Measurements from ENCODE around the gene MSH5. TPM values are rescaled to one million over a fixed set of nuclear protein-coding genes. Genes with fewer than 3 reads are reported as not detected.

Gene MSH5
- polyA plus RNA-seq, 3 donors = 0.58 to 31.2 (median 1.9) TPM

DNA sequence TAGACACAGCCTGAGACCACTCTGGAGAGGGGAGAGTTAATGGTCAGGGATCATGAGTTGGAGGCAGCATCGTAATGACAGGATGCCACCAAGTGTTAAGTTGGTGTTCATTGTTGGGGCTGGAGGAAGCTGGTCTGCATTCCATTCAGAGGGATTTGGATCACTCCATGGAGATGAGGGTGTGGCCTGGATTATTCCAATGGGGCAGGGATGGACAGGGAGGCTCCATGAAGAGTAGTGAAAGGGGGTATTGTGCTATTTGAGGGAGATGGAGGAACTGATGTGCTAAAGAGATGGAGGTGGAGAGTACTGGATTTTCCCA, 23.8 kb downstream of the MSH5 start:
- Mint-ChIP-seq H3K4me1 (peaks cover 15% of the 10 kb centered on the region), H3K36me3 (peaks cover 36 to 51% of the 10 kb centered on the region in 2 donors), H3K27ac (peak overlapping the region in 3 of 7 donors; percentile 15 to 26 (median 20)), H3K4me3 (no peak overlapping the region), H3K9me3 (peaks cover 0 to 1% (median 0%) of the 10 kb centered on the region in 7 donors), H3K27me3 (ENCODE audit: low read depth in 3 of 3) (peaks cover 0 to 11% (median 1%) of the 10 kb centered on the region in 3 donors)
- Histone ChIP-seq H3K27me3 (ENCODE audit: control insufficient read depth in 2 of 2, insufficient read depth in 2 of 2, low read length in 2 of 2) (no peaks in the 10 kb centered on the region), H3K36me3 (replicated peaks in 1 of 2; ENCODE audit: control insufficient read depth in 1 of 2, insufficient read depth in 2 of 2, low read length in 2 of 2) (peaks cover 18 to 43% of the 10 kb centered on the region in 2 donors), H3K79me2 (ENCODE audit: insufficient read depth, low read length) (no peaks in the 10 kb centered on the region), H4K20me1 (ENCODE audit: insufficient read depth, low read length) (no peaks in the 10 kb centered on the region), H3K4me2 (replicated peaks; ENCODE audit: extremely low read depth, low read length, poor library complexity, severe bottlenecking) (no peak overlapping the region), H3K9me3 (replicated peaks in 1 of 2; ENCODE audit: control insufficient read depth in 1 of 2, insufficient read depth in 1 of 2, low read length in 2 of 2) (no peaks in the 10 kb centered on the region), H3K9ac (ENCODE audit: insufficient read depth, low read length, poor library complexity, severe bottlenecking) (no peak overlapping the region), H2AFZ (ENCODE audit: insufficient read depth, low read depth, low read length, poor library complexity, severe bottlenecking) (no peak overlapping the region), H3K27ac (ENCODE audit: low read depth in 1 of 2, low read length in 2 of 2) (no peak overlapping the region), H3K4me1 (ENCODE audit: control insufficient read depth in 1 of 2, insufficient read depth in 2 of 2, low read length in 2 of 2) (peaks cover 14% of the 10 kb centered on the region in 2 donors), H3K4me3 (replicated peaks in 1 of 3; ENCODE audit: low read depth in 2 of 3, low read length in 3 of 3) (no peak overlapping the region)
- DNase-seq = no peak
- 64% methylated on average over 1 of the region's 1 CpG for WGBS (ENCODE audit: insufficient coverage)
- TF ChIP-seq, protein P1, sequence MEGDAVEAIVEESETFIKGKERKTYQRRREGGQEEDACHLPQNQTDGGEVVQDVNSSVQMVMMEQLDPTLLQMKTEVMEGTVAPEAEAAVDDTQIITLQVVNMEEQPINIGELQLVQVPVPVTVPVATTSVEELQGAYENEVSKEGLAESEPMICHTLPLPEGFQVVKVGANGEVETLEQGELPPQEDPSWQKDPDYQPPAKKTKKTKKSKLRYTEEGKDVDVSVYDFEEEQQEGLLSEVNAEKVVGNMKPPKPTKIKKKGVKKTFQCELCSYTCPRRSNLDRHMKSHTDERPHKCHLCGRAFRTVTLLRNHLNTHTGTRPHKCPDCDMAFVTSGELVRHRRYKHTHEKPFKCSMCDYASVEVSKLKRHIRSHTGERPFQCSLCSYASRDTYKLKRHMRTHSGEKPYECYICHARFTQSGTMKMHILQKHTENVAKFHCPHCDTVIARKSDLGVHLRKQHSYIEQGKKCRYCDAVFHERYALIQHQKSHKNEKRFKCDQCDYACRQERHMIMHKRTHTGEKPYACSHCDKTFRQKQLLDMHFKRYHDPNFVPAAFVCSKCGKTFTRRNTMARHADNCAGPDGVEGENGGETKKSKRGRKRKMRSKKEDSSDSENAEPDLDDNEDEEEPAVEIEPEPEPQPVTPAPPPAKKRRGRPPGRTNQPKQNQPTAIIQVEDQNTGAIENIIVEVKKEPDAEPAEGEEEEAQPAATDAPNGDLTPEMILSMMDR (IDR thresholded peaks at IDR 0.05) = no peak
- intact Hi-C loops (cut with micrococcal nuclease) = no loop called here

DNA sequence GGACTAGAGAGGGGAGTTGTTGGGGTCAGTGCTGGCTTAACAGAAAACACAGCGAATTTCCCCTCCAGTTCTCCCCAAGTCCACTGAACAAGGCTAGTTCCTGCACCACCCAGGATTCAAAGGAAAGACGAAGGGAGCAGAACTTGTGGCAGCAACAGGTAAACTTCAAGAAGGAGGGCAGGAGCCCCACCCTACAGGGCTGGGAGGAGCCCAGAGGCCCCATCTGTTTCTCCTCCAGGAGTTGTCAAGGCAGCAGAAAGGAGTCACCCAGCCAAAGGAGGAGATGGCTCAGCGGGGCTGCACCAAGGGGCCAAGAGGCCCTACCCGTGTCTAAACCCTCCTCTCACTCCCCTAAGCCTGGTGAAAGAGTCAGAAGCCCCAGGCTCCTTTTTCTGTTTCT, 24.4 kb downstream of the MSH5 start:
- TF ChIP-seq, protein P1 (IDR thresholded peaks at IDR 0.05) = no peak
- no peak overlapping the region for H3K9ac ChIP-seq (ENCODE audit: insufficient read depth, low read length, poor library complexity, severe bottlenecking)
- no peak for DNase-seq
- H3K27me3 ChIP-seq (ENCODE audit: control insufficient read depth in 2 of 2, insufficient read depth in 2 of 2, low read length in 2 of 2) = no peaks in the 10 kb centered on the region
- no peak overlapping the region for H3K27ac ChIP-seq (ENCODE audit: low read depth in 1 of 2, low read length in 2 of 2)
- Mint-ChIP-seq H3K4me3 (no peak overlapping the region), H3K27me3 (ENCODE audit: low read depth in 3 of 3) (peaks cover 0 to 11% (median 1%) of the 10 kb centered on the region in 3 donors), H3K36me3 (peaks cover 29 to 45% of the 10 kb centered on the region in 2 donors), H3K4me1 (peaks cover 21% of the 10 kb centered on the region), H3K27ac (peak overlapping the region in 1 of 7 donors; percentile 50), H3K9me3 (peaks cover 0 to 1% (median 0%) of the 10 kb centered on the region in 7 donors)
- no peak overlapping the region for H2AFZ ChIP-seq (ENCODE audit: insufficient read depth, low read depth, low read length, poor library complexity, severe bottlenecking)
- no peak overlapping the region for H3K4me3 ChIP-seq (replicated peaks in 1 of 3; ENCODE audit: low read depth in 2 of 3, low read length in 3 of 3)
- H3K4me1 ChIP-seq (ENCODE audit: control insufficient read depth in 1 of 2, insufficient read depth in 2 of 2, low read length in 2 of 2) = peaks cover 20% of the 10 kb centered on the region in 2 donors
- intact Hi-C loops (cut with micrococcal nuclease) = no loop called here
- no peaks in the 10 kb centered on the region for H4K20me1 ChIP-seq (ENCODE audit: insufficient read depth, low read length)
- WGBS (ENCODE audit: insufficient coverage) = 50% methylated on average over 1 of the region's 4 CpGs
- H3K79me2 ChIP-seq (ENCODE audit: insufficient read depth, low read length) = no peaks in the 10 kb centered on the region
- H3K4me2 ChIP-seq (replicated peaks; ENCODE audit: extremely low read depth, low read length, poor library complexity, severe bottlenecking) = no peak overlapping the region
- peaks cover 18 to 37% of the 10 kb centered on the region in 2 donors for H3K36me3 ChIP-seq (replicated peaks in 1 of 2; ENCODE audit: control insufficient read depth in 1 of 2, insufficient read depth in 2 of 2, low read length in 2 of 2)
- no peaks in the 10 kb centered on the region for H3K9me3 ChIP-seq (replicated peaks in 1 of 2; ENCODE audit: control insufficient read depth in 1 of 2, insufficient read depth in 1 of 2, low read length in 2 of 2)
